ENCODE data around the gene ATXN1. TPM values are rescaled to one million over a fixed set of nuclear protein-coding genes. Genes with fewer than 3 reads are reported as not detected.

ATXN1 gene
- total RNA-seq, 2 experiments from 2014 or later: 34.1 to 36.7 TPM

DNA sequence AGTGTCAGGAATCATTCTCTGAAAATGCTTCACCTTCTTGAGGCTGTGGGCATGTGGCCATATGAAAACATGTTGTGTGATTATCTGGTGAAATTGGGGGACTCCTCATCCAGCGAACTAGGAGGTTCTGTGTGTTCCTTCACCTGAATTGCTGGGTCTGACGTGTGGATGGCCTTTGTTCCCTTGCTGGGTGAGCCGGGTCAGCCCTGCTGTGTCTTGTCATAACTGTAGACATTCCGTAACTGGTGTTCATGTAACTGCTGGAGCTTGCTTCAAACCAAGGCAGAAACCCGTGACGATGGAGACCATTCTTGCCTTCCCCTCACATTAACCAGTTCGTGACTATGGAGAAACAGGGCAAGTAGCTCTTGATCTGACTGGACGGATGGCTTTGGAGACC, 399.4 kb downstream of the ATXN1 start:
- Mint-ChIP-seq H3K4me1 (ENCODE audit: low read depth) (no peaks in the 10 kb centered on the region), H3K4me3 (no peak overlapping the region), H3K27me3 (no peaks in the 10 kb centered on the region), H3K9me3 (no peaks in the 10 kb centered on the region), H3K36me3 (no peaks in the 10 kb centered on the region), H3K27ac (no peak overlapping the region)
- POLR2A ChIA-PET: no interaction called here
- intact Hi-C loops (cut with micrococcal nuclease): no loop called here
- CTCF ChIA-PET: no interaction called here
- DNase-seq: no peak

DNA sequence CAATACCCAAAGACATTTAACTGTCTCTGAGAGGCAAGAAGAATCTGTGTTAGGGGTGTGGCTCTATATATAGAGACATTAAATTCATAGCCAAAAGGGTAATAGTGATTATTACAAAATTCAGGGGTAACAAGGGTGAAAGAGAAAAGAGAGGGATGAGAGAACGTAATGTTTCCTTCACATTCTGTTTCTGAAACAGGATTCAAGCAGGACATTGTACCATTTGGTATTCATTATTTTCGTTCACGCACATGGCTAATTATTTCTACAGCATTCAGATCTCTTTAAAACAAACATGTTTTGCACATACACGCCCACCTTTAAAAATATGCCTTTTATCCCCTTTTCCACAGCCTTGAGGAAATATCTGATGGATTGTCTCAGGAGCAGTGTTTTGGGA, 400.1 kb downstream of the ATXN1 start:
- intact Hi-C loops (cut with micrococcal nuclease): no loop called here
- Mint-ChIP-seq H3K36me3 (no peaks in the 10 kb centered on the region), H3K27me3 (no peaks in the 10 kb centered on the region), H3K4me3 (no peak overlapping the region), H3K9me3 (no peaks in the 10 kb centered on the region), H3K4me1 (ENCODE audit: low read depth) (peaks cover 6% of the 10 kb centered on the region), H3K27ac (no peak overlapping the region)
- ChIA-PET POLR2A (no interaction called here), CTCF (no interaction called here)
- no peak for DNase-seq

DNA sequence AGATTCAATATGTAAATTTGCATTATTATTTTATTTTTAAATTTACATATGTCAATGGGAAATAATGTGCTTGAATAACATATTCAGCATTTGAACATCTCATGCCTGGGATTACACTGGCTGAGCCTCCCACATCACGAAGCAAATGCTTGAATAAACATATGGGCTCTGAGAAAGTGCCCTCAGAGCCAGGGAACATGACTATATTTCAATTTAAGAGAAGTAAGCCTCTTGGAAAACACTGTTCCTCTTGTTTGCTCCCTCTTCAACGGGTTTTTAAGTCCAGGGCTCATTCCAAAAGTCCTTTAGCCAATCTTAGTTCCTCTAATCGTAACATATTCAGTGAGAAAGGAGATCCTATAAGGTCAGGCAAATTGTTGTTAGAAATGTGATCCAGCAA, 400.9 kb downstream of the ATXN1 start:
- POLR2A ChIA-PET: no interaction called here
- CTCF ChIA-PET: no interaction called here
- H3K27ac Mint-ChIP-seq: no peak overlapping the region
- intact Hi-C loops (cut with micrococcal nuclease): no loop called here
- H3K4me3 Mint-ChIP-seq: no peak overlapping the region
- DNase-seq: no peak
- no peaks in the 10 kb centered on the region for H3K9me3 Mint-ChIP-seq
- no peaks in the 10 kb centered on the region for H3K36me3 Mint-ChIP-seq
- peaks cover 10% of the 10 kb centered on the region for H3K4me1 Mint-ChIP-seq (ENCODE audit: low read depth)
- no peaks in the 10 kb centered on the region for H3K27me3 Mint-ChIP-seq

DNA sequence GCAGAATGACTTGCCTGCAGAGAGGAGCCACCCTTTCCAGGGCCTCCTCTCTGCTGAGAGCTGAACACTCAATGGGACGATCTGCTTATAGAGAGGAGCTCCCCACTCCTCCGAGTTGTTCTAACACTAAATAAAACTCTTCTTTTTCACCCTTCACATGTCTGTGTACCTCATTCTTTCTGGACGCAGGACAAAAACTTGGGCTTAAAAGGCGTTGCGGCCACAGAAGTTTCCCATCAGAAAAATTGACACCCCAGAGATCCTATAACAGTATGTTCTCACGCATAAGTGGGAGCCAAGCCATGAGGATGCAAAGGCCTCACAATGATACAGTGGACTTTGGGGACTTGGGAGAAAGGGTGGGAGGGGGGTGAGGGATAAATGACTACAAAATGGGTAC, 401.7 kb downstream of the ATXN1 start:
- no peak for DNase-seq
- Mint-ChIP-seq H3K9me3 (no peaks in the 10 kb centered on the region), H3K36me3 (no peaks in the 10 kb centered on the region), H3K27me3 (no peaks in the 10 kb centered on the region), H3K4me3 (no peak overlapping the region), H3K27ac (no peak overlapping the region), H3K4me1 (ENCODE audit: low read depth) (peaks cover 10% of the 10 kb centered on the region)
- CTCF ChIA-PET: no interaction called here
- intact Hi-C loops (cut with micrococcal nuclease): no loop called here
- POLR2A ChIA-PET: no interaction called here

DNA sequence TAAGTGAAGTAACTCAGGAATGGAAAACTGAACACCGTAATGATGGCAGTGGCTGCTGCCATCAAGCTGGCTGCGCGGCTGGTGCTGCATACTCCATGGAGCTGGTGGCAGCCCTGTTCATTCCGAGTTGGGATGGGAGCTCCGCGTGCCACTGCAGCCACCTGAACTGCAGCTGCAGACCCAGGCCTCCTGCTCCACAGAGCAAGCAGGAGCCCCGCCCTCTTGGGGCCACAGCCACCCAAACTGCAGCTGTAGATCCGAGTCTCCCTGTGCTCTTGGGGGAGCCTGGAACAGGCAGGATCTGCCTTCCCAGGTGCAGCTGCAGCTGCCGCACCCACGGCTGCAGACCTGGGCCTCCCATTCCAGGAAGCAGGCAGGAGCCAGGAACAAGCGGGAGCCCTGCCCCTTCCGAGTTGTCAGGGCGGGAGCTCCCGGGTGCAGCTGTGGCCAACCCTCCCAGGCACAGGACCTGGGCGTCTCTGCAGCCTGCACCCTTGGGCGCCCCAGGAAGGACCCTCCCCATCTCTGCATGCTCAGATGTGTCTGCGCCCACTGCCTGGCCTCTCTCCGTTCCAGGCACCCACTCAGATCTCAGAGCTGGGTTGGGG, 402.6 kb downstream of the ATXN1 start:
- no peaks in the 10 kb centered on the region for H3K36me3 Mint-ChIP-seq
- no peak overlapping the region for H3K4me3 Mint-ChIP-seq
- no peak overlapping the region for H3K27ac Mint-ChIP-seq
- no peaks in the 10 kb centered on the region for H3K9me3 Mint-ChIP-seq
- H3K4me1 Mint-ChIP-seq (ENCODE audit: low read depth): peaks cover 10% of the 10 kb centered on the region
- H3K27me3 Mint-ChIP-seq: no peaks in the 10 kb centered on the region
- ChIA-PET POLR2A (no interaction called here), CTCF (no interaction called here)
- no peak for DNase-seq
- intact Hi-C loops (cut with micrococcal nuclease): no loop called here

DNA sequence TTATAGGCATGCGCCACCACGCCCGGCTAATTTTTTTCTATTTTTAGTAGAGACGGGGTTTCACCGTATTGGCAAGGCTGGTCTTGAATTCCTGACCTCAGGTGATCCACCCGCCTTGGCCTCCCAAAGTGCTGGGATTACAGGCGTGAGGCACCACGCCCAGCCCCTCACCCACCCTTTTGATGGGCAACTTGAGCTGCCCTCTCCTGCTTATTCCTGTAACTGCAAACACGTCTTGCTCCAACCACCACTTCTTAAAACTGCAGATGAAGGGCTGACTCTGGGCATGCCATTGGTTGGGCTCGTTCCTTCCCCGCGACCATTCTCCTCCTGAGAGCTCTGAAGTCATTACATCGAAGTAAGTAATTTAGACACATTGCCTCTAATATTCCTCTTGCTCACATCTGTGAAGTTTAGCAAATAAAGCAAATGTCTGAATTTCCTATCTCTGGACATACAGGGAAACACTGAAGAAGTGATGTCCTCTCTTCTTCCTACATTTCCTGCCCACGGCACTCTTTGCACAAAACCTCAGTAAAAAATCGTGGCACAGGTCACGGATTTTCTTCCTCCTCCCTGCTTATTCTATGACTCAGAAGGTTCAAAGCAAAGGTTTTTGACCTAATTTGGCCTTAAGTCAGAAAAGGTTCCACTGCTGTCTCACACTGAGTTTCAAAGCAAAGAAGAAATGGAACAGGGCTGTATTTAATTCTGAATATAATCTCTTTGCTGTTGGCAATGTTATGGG, 405.4 kb downstream of the ATXN1 start:
- no peak for DNase-seq
- ChIA-PET POLR2A (no interaction called here), CTCF (no interaction called here)
- Mint-ChIP-seq H3K27ac (no peak overlapping the region), H3K27me3 (no peaks in the 10 kb centered on the region), H3K36me3 (no peaks in the 10 kb centered on the region), H3K4me1 (ENCODE audit: low read depth) (peaks cover 10% of the 10 kb centered on the region), H3K4me3 (no peak overlapping the region), H3K9me3 (no peaks in the 10 kb centered on the region)
- intact Hi-C loops (cut with micrococcal nuclease): no loop called here

DNA sequence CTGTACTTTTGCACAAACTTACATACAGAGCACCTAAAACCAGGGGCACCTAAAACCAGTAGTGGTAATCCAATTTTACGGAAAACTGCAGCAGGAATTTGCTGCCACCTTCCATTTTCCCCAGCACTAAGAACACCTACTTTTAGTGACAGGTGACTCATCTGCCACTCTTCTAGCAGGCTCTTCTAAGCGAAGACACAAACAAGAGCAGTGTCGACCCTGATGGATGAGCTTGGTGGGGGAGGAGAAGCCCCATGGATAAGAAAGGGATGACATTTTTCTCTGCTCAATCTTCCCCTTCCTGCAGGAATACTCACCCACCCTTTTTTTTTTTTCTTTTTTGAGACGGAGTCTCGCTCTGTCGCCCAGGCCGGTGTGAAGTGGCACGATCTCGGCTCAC, 406.0 kb downstream of the ATXN1 start:
- ChIA-PET CTCF (no interaction called here), POLR2A (no interaction called here)
- Mint-ChIP-seq H3K4me1 (ENCODE audit: low read depth) (peaks cover 10% of the 10 kb centered on the region), H3K4me3 (no peak overlapping the region), H3K27ac (no peak overlapping the region), H3K9me3 (no peaks in the 10 kb centered on the region), H3K27me3 (no peaks in the 10 kb centered on the region), H3K36me3 (no peaks in the 10 kb centered on the region)
- no peak for DNase-seq
- intact Hi-C loops (cut with micrococcal nuclease): no loop called here

DNA sequence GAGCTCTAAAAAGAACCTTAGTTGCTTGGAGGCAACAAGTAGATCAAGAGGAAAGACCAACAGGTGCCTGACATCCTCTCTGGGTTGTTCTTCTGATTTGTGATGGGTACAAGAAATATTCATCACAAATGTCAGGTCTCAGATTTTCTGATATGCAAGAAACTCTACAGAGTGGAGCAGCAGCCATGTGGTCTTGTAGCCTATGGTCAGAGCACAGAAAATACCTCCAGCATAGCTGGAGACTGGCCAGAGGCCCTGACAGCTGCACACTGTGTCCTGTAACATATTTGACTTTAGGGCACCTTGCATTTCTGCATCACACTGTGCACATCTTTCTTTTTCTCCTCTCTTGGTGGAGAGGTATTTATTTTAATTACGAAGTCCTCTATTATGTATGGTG, 406.6 kb downstream of the ATXN1 start:
- H3K9me3 Mint-ChIP-seq: no peaks in the 10 kb centered on the region
- no peak overlapping the region for H3K27ac Mint-ChIP-seq
- intact Hi-C loops (cut with micrococcal nuclease): no loop called here
- H3K4me3 Mint-ChIP-seq: no peak overlapping the region
- H3K27me3 Mint-ChIP-seq: no peaks in the 10 kb centered on the region
- ChIA-PET POLR2A (no interaction called here), CTCF (interaction anchor here (0.6 to 1.2 kb wide), 3 partner anchors 12 to 1735 kb away, joined by 3 to 5 read pairs (median 5); no protein-coding TSS in a partner anchor)
- peaks cover 10% of the 10 kb centered on the region for H3K4me1 Mint-ChIP-seq (ENCODE audit: low read depth)
- no peak for DNase-seq
- no peaks in the 10 kb centered on the region for H3K36me3 Mint-ChIP-seq

DNA sequence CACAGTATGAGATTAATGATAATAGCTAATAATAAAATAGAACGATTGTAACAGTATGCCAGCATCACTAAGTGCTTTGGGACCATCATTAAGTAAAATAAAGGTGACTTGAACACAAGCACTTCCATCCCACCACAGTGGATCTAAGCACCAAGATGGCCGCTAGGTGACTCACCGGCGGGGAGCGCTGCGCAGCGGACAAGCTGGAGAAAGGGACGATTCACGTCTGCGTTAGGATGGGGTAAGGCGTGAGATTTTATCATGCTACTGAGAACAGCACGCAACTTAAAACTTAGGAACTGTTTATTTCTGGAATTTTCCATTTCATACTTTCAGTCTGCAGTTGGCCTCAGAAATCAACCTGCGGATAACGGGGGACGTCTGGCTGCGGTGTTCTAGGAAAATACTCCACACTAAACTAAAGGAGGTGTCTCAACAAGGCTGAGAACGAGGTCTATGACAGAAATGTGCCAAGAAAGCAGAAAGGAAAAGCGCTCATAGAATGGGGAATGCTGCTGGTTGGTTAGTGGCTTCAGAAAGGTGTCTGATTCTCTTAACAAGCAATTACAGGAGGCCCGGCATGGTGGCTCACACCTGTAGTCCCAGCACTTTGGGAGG, 408.3 kb downstream of the ATXN1 start:
- H3K27ac Mint-ChIP-seq: no peak overlapping the region
- POLR2A ChIA-PET: no interaction called here
- intact Hi-C loops (cut with micrococcal nuclease): no loop called here

DNA sequence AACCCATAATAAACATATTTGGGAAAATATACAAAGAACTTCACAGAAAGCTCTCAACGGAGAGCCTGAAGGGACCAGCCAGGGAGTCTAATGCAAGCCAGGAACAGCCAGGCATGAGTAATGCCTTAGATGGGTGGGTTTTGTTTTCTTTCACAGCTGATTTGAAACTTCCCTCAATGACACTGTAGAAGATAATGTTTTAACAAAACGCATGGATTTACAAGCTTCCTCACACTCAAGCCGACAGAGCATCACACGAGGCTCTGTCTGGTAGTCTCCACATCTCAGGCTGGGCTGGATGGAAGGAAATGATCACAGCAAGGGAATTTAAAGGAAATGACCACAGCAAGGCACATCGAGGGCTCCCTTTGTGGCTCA, 409.0 kb downstream of the ATXN1 start:
- intact Hi-C loops (cut with micrococcal nuclease): no loop called here
- Mint-ChIP-seq H3K36me3 (no peaks in the 10 kb centered on the region), H3K4me1 (ENCODE audit: low read depth) (peaks cover 10% of the 10 kb centered on the region), H3K27ac (no peak overlapping the region), H3K4me3 (no peak overlapping the region), H3K9me3 (no peaks in the 10 kb centered on the region), H3K27me3 (no peaks in the 10 kb centered on the region)
- ChIA-PET POLR2A (no interaction called here), CTCF (no interaction called here)
- no peak for DNase-seq

More for the DNA sequence above, 408.3 kb downstream of the ATXN1 start:
- Mint-ChIP-seq H3K27me3 (no peaks in the 10 kb centered on the region), H3K4me3 (no peak overlapping the region), H3K9me3 (no peaks in the 10 kb centered on the region), H3K4me1 (ENCODE audit: low read depth) (peaks cover 10% of the 10 kb centered on the region), H3K36me3 (no peaks in the 10 kb centered on the region)
- CTCF ChIA-PET: no interaction called here
- no peak for DNase-seq

DNA sequence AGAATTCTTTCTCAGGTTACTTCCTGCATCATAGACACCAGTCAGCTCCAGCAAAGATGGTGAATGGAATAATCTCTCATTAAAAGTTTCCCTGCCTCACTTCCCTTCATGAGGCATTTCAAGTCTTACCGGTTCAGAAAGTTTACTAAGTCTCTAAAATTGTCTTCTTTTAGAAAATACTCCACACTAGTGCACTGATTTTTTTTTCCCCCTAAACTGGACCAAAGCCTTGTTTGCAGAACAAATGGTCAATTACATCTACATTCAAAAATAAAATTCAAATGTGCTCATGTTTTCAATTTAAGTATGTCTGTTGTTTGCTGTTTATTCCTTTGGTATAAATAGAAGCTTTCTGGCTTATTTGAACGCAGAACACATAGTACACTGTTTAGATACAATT, 411.7 kb downstream of the ATXN1 start:
- H3K4me3 Mint-ChIP-seq: no peak overlapping the region
- POLR2A ChIA-PET: interaction anchor here (0.7 kb wide), 1 partner anchor 17 kb away, joined by 3 read pairs; no protein-coding TSS in a partner anchor
- CTCF ChIA-PET: interaction anchor here (1.1 kb wide), 1 partner anchor 18 kb away, joined by 4 read pairs; no protein-coding TSS in a partner anchor
- H3K4me1 Mint-ChIP-seq (ENCODE audit: low read depth): no peaks in the 10 kb centered on the region
- intact Hi-C loops (cut with micrococcal nuclease): no loop called here
- no peak overlapping the region for H3K27ac Mint-ChIP-seq
- H3K9me3 Mint-ChIP-seq: no peaks in the 10 kb centered on the region
- no peaks in the 10 kb centered on the region for H3K36me3 Mint-ChIP-seq
- H3K27me3 Mint-ChIP-seq: no peaks in the 10 kb centered on the region
- no peak for DNase-seq

DNA sequence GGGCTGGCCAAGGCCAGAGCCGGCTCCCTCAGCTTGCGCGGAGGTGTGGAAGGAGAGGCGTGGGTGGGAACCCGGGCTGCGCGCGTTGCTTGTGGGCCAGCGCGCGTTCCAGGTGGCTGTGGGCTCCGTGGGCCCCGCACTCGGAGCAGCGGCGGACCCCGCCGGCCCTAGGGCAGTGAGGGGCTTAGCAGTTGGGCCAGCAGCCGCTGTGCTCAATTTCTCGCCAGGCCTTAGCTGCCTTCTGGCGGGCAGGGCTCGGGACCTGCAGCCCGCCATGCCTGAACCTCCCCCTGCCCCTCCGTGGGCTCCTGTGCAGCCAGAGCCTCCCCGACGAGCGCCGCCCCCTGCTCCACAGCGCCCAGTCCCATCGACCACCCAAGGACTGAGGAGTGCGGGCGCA, 414.4 kb downstream of the ATXN1 start:
- CTCF ChIA-PET: no interaction called here
- no peak overlapping the region for H3K4me3 Mint-ChIP-seq
- peaks cover 13% of the 10 kb centered on the region for H3K4me1 Mint-ChIP-seq (ENCODE audit: low read depth)
- peaks cover 3% of the 10 kb centered on the region for H3K36me3 Mint-ChIP-seq
- H3K9me3 Mint-ChIP-seq: no peaks in the 10 kb centered on the region
- H3K27me3 Mint-ChIP-seq: no peaks in the 10 kb centered on the region
- POLR2A ChIA-PET: no interaction called here
- H3K27ac Mint-ChIP-seq: no peak overlapping the region
- intact Hi-C loops (cut with micrococcal nuclease): no loop called here
- DNase-seq: no peak
